Measurements from ENCODE around the gene CARD9.

- TF ChIP-seq, protein P1, sequence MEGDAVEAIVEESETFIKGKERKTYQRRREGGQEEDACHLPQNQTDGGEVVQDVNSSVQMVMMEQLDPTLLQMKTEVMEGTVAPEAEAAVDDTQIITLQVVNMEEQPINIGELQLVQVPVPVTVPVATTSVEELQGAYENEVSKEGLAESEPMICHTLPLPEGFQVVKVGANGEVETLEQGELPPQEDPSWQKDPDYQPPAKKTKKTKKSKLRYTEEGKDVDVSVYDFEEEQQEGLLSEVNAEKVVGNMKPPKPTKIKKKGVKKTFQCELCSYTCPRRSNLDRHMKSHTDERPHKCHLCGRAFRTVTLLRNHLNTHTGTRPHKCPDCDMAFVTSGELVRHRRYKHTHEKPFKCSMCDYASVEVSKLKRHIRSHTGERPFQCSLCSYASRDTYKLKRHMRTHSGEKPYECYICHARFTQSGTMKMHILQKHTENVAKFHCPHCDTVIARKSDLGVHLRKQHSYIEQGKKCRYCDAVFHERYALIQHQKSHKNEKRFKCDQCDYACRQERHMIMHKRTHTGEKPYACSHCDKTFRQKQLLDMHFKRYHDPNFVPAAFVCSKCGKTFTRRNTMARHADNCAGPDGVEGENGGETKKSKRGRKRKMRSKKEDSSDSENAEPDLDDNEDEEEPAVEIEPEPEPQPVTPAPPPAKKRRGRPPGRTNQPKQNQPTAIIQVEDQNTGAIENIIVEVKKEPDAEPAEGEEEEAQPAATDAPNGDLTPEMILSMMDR (IDR thresholded peaks at IDR 0.05) = no peak
- TF ChIP-seq POLR2A (IDR thresholded peaks at IDR 0.05) = no peak
Observed at GRCh38 chr9:136336881-136337280, 36.6 kb downstream of the CARD9 start.

Measured in heart left ventricle (tissue), 13 donors.